Liver (tissue), 9 donors: Measurements from ENCODE around the gene ARL4A. TPM values are rescaled to one million over a fixed set of nuclear protein-coding genes. Genes with fewer than 3 reads are reported as not detected.
A peak's percentile ranks its signal among the peaks of the same experiment; 100 is the strongest.

ENCODE experiments used
- DNase-seq: peaks from one replicate; pipeline ENCODE4 v3.0.0-alpha.2; 2017; ENCODE audit warnings: low spot score
- H3K27ac ChIP-seq, 2 donors: one replicate each; pipeline ENCODE4 v1.7.0; 2013; ENCODE audit warnings: inconsistent platforms in 2 of 2, low read length in 2 of 2, control low read depth in 1 of 2, low read depth in 1 of 2, mild to moderate bottlenecking in 1 of 2
- H3K27me3 ChIP-seq, 4 donors: one replicate each; pipeline versions ENCODE4 v1.6.1 to v1.7.0; 2013; ENCODE audit warnings: low read length in 3 of 4, inconsistent platforms in 1 of 4, mild to moderate bottlenecking in 1 of 4, moderate library complexity in 1 of 4; ENCODE audit not compliant: control insufficient read depth in 4 of 4, insufficient read depth in 4 of 4
- H3K36me3 ChIP-seq, 4 donors: one replicate each; pipeline versions ENCODE4 v1.6.1 to v1.7.0; 2013; ENCODE audit warnings: low read length in 3 of 4, mild to moderate bottlenecking in 3 of 4, low read depth in 1 of 4, moderate library complexity in 1 of 4; ENCODE audit not compliant: control insufficient read depth in 4 of 4, insufficient read depth in 3 of 4
- H3K4me1 ChIP-seq, 4 donors: one replicate each; pipeline versions ENCODE4 v1.6.1 to v1.7.0; 2013; ENCODE audit warnings: low read length in 3 of 4, mild to moderate bottlenecking in 3 of 4, moderate library complexity in 1 of 4; ENCODE audit not compliant: control insufficient read depth in 4 of 4, insufficient read depth in 4 of 4
- H3K4me3 ChIP-seq, 3 donors: one replicate each; pipeline versions ENCODE4 v1.6.1 to v1.7.0; 2013; ENCODE audit warnings: low read length in 3 of 3, control low read depth in 1 of 3, low read depth in 1 of 3, mild to moderate bottlenecking in 1 of 3
- H3K9ac ChIP-seq, 2 donors: one replicate each; pipeline ENCODE4 v1.7.0; 2013; ENCODE audit warnings: low read length in 2 of 2, mild to moderate bottlenecking in 2 of 2, moderate library complexity in 2 of 2, control low read depth in 1 of 2, low read depth in 1 of 2
- H3K9me3 ChIP-seq, 4 donors: one replicate each; pipeline versions ENCODE4 v1.6.1 to v1.7.0; 2013; ENCODE audit warnings: low read length in 3 of 4; ENCODE audit not compliant: control insufficient read depth in 4 of 4
- EGR1 ChIP-seq, 2 donors: IDR thresholded peaks; 2 replicates each; pipeline ENCODE4 v1.6.1; 2016 to 2018; ENCODE audit warnings: antibody characterized with exemption in 2 of 2, low read depth in 2 of 2
- FOXA2 ChIP-seq: IDR thresholded peaks from 2 replicates; pipeline ENCODE4 v1.6.1; 2016; ENCODE audit warnings: antibody characterized with exemption
- HNF4G ChIP-seq: IDR thresholded peaks from 2 replicates; pipeline ENCODE4 v1.6.1; 2016; ENCODE audit warnings: antibody characterized with exemption
- JUND ChIP-seq, 2 donors: IDR thresholded peaks; 2 replicates each; pipeline ENCODE4 v1.6.1; 2016; ENCODE audit warnings: antibody characterized with exemption in 2 of 2
- NR2F2 ChIP-seq: IDR thresholded peaks from 2 replicates; pipeline ENCODE4 v1.6.1; 2016; ENCODE audit warnings: antibody characterized with exemption
- RAD21 ChIP-seq, 2 donors: IDR thresholded peaks; 2 replicates each; pipeline ENCODE4 v1.6.1; 2016; ENCODE audit warnings: antibody characterized with exemption in 2 of 2, mild to moderate bottlenecking in 2 of 2
- REST ChIP-seq: IDR thresholded peaks from 2 replicates; pipeline ENCODE4 v1.6.1; 2016; ENCODE audit warnings: antibody characterized with exemption, mild to moderate bottlenecking
- RXRA ChIP-seq, 2 donors: IDR thresholded peaks; 2 replicates each; pipeline ENCODE4 v1.6.1; 2017 to 2018; ENCODE audit warnings: antibody characterized with exemption in 2 of 2, mild to moderate bottlenecking in 1 of 2
- SP1 ChIP-seq: IDR thresholded peaks from 2 replicates; pipeline ENCODE4 v1.6.1; 2018; ENCODE audit warnings: antibody characterized with exemption, mild to moderate bottlenecking
- ZBTB33 ChIP-seq: IDR thresholded peaks from 2 replicates; pipeline ENCODE4 v1.6.1; 2016; ENCODE audit warnings: antibody characterized with exemption
- WGBS: extraction: QIAGEN DNeasy Blood & Tissue Kit; methylation state at CpG from one replicate; pipeline ENCODE4 v1.1.7; 2013; 5-methylcytosine and 5-hydroxymethylcytosine counted together
- polyA plus RNA-seq, 2 donors: library from polyadenylated mRNA; stranded (reverse) in 1 of 2; unstranded in 1 of 2; fragments of 200-250 nt in 1 of 2; fragments of >200 nt in 1 of 2; fragmentation: Nextera tagmentation in 1 of 2; extraction: Ambion mirVana in 1 of 2; gene quantifications; one replicate each; pipeline versions ENCODE4 v1.2.1 to v1.2.3, GENCODE V29; 2013 to 2015
- total RNA-seq, 2 donors: library from RNA; depleted of rRNA; stranded (reverse); fragments of >200 nt; gene quantifications; one replicate each; pipeline ENCODE4 v1.2.3, GENCODE V29; 2014
- donor health status: healthy.
- donor health status: healthy.
- donor health status: healthy.
- donor health status: healthy.
- donor health status: healthy.

ARL4A gene
- total and polyA plus RNA-seq, 4 donors = 7.5 to 77.3 (median 16.0) TPM

- DNase-seq = peak; percentile 87
- TF ChIP-seq RAD21 (IDR thresholded peaks at IDR 0.05) = peak in 1 of 2 donors; percentile 10
- no peak for TF ChIP-seq ZBTB33
- 55% methylated on average over 7 of the region's 7 CpGs for WGBS
- Histone ChIP-seq H3K36me3 (no peaks in the 10 kb centered on the region), H3K27ac (no peak overlapping the region), H3K4me1 (peaks cover 0 to 3% (median under 1%) of the 10 kb centered on the region in 4 donors), H3K4me3 (no peak overlapping the region), H3K27me3 (no peaks in the 10 kb centered on the region), H3K9me3 (no peaks in the 10 kb centered on the region), H3K9ac (no peak overlapping the region)
Measured at GRCh38 chr7:12729112-12729511, 41.7 kb downstream of the ARL4A start.

- Histone ChIP-seq H3K9ac (no peak overlapping the region), H3K36me3 (no peaks in the 10 kb centered on the region), H3K4me3 (no peak overlapping the region), H3K27me3 (no peaks in the 10 kb centered on the region), H3K27ac (no peak overlapping the region), H3K4me1 (peaks cover 0 to 3% (median under 1%) of the 10 kb centered on the region in 4 donors), H3K9me3 (no peaks in the 10 kb centered on the region)
- DNase-seq = no peak
- WGBS = 85% methylated on average over 2 of the region's 2 CpGs
- no peak for TF ChIP-seq JUND (IDR thresholded peaks at IDR 0.05)
- no peak for TF ChIP-seq FOXA2
- TF ChIP-seq SP1 = no peak
- no peak for TF ChIP-seq NR2F2
- no peak for TF ChIP-seq ZBTB33
- TF ChIP-seq RAD21 (IDR thresholded peaks at IDR 0.05) = no peak
- no peak for TF ChIP-seq REST
- TF ChIP-seq HNF4G = no peak
- TF ChIP-seq EGR1 (IDR thresholded peaks at IDR 0.05; ENCODE audit: low read depth in 2 of 2) = no peak
Measured at GRCh38 chr7:12730523-12730922, 43.1 kb downstream of the ARL4A start.

- 86% methylated on average over 1 of the region's 1 CpG for WGBS
- no peak overlapping the region for H3K9ac ChIP-seq
- H3K4me1 ChIP-seq = peaks cover 0 to 3% (median under 1%) of the 10 kb centered on the region in 4 donors
- no peak overlapping the region for H3K4me3 ChIP-seq
- DNase-seq = peak; percentile 46
- no peaks in the 10 kb centered on the region for H3K9me3 ChIP-seq
- H3K27ac ChIP-seq = no peak overlapping the region
- no peaks in the 10 kb centered on the region for H3K27me3 ChIP-seq
- TF ChIP-seq RXRA (IDR thresholded peaks at IDR 0.05) (no peak), RAD21 (IDR thresholded peaks at IDR 0.05) (peak; percentile 9 to 29)
- no peaks in the 10 kb centered on the region for H3K36me3 ChIP-seq
Measured at GRCh38 chr7:12731214-12731656, 43.8 kb downstream of the ARL4A start.
